SH-SY5Y (cell line): ENCODE results near the gene PBX1.

Source experiments
- GATA2 ChIP-seq: IDR thresholded peaks from 2 replicates; pipeline ENCODE4 v1.6.1; 2011; ENCODE audit warnings: mild to moderate bottlenecking, low read depth, low read length
- GATA3 ChIP-seq: IDR thresholded peaks from 2 replicates; pipeline ENCODE4 v1.6.1; 2011; ENCODE audit warnings: low read depth, mild to moderate bottlenecking, low read length, moderate library complexity

GRCh38 chr1:164645921-164646320 is 86.9 kb downstream of the PBX1 start:
- TF ChIP-seq GATA2: no peak
- no peak for TF ChIP-seq GATA3
